Stimulated activated naive CD8-positive, alpha-beta T cell treated with anti-CD3 and anti-CD28 coated beads, Interleukin-15, amount 100 ng/mL, for 72 hours (primary cell): Measurements from ENCODE around the gene FANCC.

Source experiments
- ATAC-seq: fragments of 150-1000 bp; cut with Tn5 transposase; 2 replicates; pipeline ENCODE4 v1.10.0; 2021; ENCODE audit warnings: mild to moderate bottlenecking, moderate library complexity
- DNase-seq, 2 donors: peaks; one replicate each; pipeline ENCODE4 v3.0.0; 2021 to 2022
- H3K27ac Mint-ChIP-seq, 2 donors: one replicate each; pipeline ENCODE4 v1.8.0; 2022; ENCODE audit warnings: mild to moderate bottlenecking in 2 of 2, mixed read lengths in 2 of 2, moderate library complexity in 2 of 2
- H3K27me3 Mint-ChIP-seq: one replicate; pipeline ENCODE4 v1.8.0; 2022; ENCODE audit warnings: mixed read lengths
- H3K4me1 Mint-ChIP-seq: one replicate; pipeline ENCODE4 v1.8.0; 2022; ENCODE audit warnings: mild to moderate bottlenecking, mixed read lengths
- H3K4me3 Mint-ChIP-seq, 2 donors: one replicate each; pipeline ENCODE4 v1.8.0; 2022; ENCODE audit warnings: mild to moderate bottlenecking in 2 of 2, mixed read lengths in 2 of 2, moderate library complexity in 1 of 2
- H3K9me3 Mint-ChIP-seq, 2 donors: one replicate each; pipeline ENCODE4 v1.8.0; 2022; ENCODE audit warnings: mixed read lengths in 2 of 2

Gene FANCC, protein sequence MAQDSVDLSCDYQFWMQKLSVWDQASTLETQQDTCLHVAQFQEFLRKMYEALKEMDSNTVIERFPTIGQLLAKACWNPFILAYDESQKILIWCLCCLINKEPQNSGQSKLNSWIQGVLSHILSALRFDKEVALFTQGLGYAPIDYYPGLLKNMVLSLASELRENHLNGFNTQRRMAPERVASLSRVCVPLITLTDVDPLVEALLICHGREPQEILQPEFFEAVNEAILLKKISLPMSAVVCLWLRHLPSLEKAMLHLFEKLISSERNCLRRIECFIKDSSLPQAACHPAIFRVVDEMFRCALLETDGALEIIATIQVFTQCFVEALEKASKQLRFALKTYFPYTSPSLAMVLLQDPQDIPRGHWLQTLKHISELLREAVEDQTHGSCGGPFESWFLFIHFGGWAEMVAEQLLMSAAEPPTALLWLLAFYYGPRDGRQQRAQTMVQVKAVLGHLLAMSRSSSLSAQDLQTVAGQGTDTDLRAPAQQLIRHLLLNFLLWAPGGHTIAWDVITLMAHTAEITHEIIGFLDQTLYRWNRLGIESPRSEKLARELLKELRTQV

DNA sequence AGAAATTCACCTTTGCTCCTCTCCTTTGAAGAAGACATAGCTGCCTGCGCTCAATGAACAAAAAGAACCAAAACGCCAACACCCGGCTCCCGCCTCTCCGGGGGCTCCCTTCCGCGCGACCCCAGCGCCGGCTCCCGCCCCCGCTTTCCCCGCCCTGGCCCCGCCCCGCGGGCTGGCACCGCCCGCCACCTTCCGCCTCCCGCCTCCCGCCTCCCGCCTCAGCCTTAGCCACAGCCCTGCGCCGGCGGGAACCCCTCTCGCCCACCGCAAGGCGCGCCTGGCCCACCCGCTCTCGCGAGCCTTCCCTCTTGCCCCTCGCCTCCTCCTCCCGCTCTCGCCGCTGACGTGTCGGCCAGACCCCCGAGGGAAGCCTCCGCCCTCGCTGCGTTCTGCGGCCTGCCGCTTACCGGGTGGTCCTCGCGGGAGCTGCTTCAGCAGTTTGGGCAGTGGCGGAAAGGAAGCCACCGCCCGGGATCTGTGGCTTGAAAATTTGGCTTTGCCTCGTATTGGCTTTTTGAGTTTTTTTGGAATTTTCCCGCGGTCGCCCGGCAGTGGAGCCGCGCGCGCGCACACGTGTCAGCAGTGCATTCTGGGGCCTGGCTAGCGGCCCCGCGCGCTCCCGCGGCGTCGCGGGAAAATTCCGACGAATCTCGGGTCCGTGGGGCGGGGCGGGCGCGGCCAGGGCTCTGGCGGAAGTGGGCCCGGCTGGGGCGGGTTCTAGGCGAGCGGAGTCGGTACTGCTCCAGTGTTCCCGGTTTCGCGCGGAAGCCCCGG lies at the start of gene FANCC:
Gene FANCC (minus strand): TSS at position 591 of the 774 bp plus-strand sequence. CDS start 68,418 bp downstream, outside the sequence.
- ATAC-seq, result peak; percentile 88
- peak; percentile 85 for DNase-seq
- peak within 1 kb of the TSS; percentile 98 for H3K27ac Mint-ChIP-seq
- H3K4me1 Mint-ChIP-seq, result peaks cover 34% of the 10 kb centered on the region
- H3K9me3 Mint-ChIP-seq, result no peaks in the 10 kb centered on the region
- peak within 1 kb of the TSS; percentile 78 to 94 for H3K4me3 Mint-ChIP-seq
- H3K27me3 Mint-ChIP-seq, result peaks cover 11% of the 10 kb centered on the region

DNA sequence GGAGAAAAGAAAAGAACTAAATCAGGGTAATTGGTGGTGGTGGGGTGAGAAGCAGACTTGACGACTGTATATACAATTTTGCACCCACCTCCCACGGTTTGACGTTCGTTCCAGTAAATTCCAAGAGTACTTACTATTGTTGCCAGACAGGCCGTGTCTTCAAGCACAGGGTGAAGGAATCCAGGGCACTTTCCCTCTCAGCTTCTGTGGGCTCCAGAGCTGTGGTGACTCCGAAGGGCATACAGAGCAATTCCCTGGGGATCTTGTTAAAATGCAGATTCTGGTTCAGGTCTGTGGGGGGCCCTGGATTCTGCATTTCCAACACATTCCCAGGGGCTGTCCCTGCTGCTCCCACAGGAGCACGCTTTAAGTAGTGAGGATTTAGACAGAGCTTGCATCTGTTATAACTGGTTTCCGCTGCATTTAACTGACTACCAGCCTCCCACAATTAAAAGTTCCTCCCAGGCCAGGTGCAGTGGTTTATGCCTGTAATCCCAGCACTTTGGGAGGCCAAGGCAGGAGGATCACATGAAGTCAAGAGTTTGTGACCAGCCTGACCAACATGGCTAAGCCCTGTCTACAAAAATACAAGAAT lies 49.3 kb upstream of the FANCC start:
- H3K4me1 Mint-ChIP-seq, result no peaks in the 10 kb centered on the region

DNA sequence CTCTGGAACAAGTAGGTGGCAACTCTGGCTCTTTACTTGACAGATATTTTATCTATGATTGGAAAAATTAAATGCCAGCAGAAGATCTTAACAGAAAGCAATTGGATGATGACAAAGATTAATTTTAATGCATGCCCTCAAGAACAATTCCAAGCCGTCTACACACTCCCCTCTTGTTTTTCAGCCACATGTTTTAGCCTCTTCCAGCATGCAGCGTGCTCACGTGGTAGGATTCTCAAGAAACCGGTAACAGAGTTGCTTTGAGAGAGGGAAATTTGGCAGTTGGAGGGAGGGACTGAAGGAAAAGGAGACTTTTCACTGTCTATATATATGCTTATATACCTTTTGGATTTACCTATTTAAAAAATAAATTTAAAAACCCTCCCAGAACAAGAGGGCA lies 48.3 kb upstream of the FANCC start:
- Mint-ChIP-seq H3K4me1 (peaks cover 4% of the 10 kb centered on the region), H3K27me3 (peaks cover 72% of the 10 kb centered on the region), H3K4me3 (no peak overlapping the region), H3K27ac (no peak overlapping the region), H3K9me3 (no peaks in the 10 kb centered on the region)
- ATAC-seq, result no peak
- no peak for DNase-seq

More for the DNA sequence above, 49.3 kb upstream of the FANCC start:
- no peak for ATAC-seq
- H3K9me3 Mint-ChIP-seq, result no peaks in the 10 kb centered on the region
- peaks cover 66% of the 10 kb centered on the region for H3K27me3 Mint-ChIP-seq
- no peak for DNase-seq
- no peak overlapping the region for H3K4me3 Mint-ChIP-seq
- H3K27ac Mint-ChIP-seq, result no peak overlapping the region

DNA sequence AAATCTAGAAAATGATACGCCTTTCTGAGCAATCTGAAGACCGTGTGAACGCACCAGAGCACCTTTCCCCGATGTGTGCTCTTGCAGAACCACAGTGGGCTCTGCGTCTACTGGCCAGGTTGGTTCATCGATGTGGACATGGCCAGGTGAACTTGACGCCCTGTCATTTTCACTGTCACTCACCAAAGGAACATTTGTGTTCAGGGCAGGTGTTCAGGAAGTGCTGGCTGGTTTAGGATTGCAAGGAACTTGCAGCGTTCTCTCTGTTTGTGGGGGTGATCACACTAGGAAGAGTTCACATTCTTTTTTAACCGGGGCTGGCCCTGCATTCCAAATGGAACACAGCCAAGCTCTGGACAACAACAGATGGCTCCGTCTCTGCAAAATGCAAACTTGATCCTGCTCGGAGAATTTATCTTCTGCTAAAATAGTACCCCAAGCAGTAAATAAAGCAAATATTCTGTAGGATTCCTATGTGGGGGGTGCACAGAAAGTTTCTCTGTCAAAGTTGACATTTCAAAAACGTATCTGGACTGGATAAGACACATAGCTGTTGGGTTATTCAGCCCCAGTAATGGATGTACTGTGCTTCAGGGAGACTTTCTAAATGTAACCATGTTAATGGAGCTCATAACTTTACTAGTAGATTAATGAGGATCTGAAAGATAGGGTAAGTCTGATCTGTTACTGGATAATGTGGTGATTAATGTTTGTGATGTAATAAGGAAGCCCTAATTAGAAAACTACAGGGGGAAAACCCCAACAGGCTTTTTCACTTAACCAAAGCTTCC lies 45.7 kb upstream of the FANCC start:
- no peak for DNase-seq
- no peak overlapping the region for H3K27ac Mint-ChIP-seq
- H3K4me3 Mint-ChIP-seq, result no peak overlapping the region
- peaks cover 52% of the 10 kb centered on the region for H3K27me3 Mint-ChIP-seq
- H3K9me3 Mint-ChIP-seq, result no peaks in the 10 kb centered on the region
- no peak for ATAC-seq
- H3K4me1 Mint-ChIP-seq, result peaks cover 6% of the 10 kb centered on the region

DNA sequence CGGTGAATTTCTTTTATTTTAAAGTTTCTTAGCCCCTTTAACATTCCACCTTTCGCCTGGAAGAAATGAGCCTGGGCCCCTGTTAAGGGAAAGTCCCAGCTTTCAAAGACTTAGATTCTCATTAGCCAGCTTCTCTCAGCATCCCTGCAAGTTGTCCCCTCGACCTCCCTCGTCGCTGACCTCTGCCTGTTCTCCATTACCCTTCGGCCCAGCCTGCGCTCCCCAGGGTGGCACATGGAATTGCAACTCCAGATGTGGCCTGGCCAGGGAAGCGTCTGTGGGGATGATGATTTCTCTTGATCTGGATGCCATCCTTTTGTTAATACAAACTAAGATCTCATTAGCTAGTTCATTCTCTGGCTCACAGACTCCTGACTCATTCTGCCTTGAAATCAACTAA lies 43.4 kb upstream of the FANCC start:
- peaks cover 43% of the 10 kb centered on the region for H3K27me3 Mint-ChIP-seq
- DNase-seq (no peak), ATAC-seq (no peak)
- H3K9me3 Mint-ChIP-seq, result no peaks in the 10 kb centered on the region
- no peak overlapping the region for H3K4me3 Mint-ChIP-seq
- H3K27ac Mint-ChIP-seq, result no peak overlapping the region
- peaks cover 6% of the 10 kb centered on the region for H3K4me1 Mint-ChIP-seq

DNA sequence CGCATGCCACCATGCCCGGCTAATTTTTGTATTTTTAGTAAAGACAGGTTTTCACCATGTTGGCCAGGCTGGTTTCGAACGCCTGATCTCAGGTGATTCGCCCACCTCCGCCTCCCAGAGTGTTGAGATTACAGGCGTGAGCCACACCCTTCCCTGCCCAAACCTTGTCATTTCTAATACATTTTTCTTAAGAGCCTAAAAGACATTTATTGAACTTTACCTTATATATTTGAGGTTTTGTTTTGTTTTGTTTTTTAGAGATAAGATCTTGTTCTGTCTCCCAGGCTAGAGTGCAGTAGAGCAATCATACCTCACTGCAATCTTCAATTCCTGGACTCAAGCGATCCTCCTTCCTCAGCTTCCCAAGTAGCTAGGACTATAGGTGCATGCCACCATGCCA lies 39.8 kb upstream of the FANCC start:
- H3K9me3 Mint-ChIP-seq, result no peaks in the 10 kb centered on the region
- no peak overlapping the region for H3K4me3 Mint-ChIP-seq
- H3K27ac Mint-ChIP-seq, result no peak overlapping the region
- no peak for ATAC-seq
- H3K27me3 Mint-ChIP-seq, result peaks cover 46% of the 10 kb centered on the region
- peaks cover 6% of the 10 kb centered on the region for H3K4me1 Mint-ChIP-seq
- no peak for DNase-seq

DNA sequence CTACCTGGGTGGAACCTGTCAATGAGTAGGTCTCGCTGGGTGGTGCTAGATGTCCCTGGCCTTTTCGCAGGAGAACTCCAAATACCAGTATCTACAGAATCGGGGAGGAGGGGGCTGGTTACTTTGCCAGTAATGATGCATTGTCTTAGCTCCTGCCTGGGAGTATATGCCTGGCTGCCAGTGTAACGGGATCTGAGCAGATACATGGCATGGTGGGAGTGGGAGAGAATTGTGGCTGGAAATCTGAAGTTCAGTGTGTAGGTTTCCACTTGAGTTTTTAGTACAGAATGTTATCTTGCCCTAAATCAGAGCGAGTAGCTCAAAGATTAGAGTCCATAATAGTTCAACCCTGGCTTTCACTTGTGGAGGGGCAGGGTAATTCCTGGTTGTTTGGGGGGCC lies 38.0 kb upstream of the FANCC start:
- ATAC-seq, result no peak
- DNase-seq, result no peak
- Mint-ChIP-seq H3K27me3 (peaks cover 47% of the 10 kb centered on the region), H3K4me3 (no peak overlapping the region), H3K27ac (no peak overlapping the region), H3K4me1 (no peaks in the 10 kb centered on the region), H3K9me3 (no peaks in the 10 kb centered on the region)

DNA sequence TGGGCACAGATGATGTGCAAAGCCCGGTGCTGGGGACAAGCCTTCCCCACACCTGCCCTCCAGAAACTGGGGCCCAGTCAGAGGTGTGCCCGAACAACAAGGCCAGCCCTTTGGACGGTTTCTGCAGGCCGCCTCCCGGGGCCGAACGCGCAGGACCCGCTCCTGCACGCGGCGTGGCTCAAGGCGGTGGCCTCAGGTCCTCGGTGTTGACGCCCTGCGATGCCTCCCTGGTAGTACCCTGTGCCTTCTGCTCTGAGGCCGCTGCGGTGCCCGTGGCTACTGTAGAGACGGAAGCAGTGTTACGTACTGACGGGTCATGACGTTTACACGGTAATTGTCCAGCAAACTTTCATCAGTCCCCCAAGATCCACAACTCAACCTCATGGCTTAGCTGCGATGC lies 33.5 kb upstream of the FANCC start:
- H3K27me3 Mint-ChIP-seq, result peaks cover 74% of the 10 kb centered on the region
- ATAC-seq, result no peak

DNA sequence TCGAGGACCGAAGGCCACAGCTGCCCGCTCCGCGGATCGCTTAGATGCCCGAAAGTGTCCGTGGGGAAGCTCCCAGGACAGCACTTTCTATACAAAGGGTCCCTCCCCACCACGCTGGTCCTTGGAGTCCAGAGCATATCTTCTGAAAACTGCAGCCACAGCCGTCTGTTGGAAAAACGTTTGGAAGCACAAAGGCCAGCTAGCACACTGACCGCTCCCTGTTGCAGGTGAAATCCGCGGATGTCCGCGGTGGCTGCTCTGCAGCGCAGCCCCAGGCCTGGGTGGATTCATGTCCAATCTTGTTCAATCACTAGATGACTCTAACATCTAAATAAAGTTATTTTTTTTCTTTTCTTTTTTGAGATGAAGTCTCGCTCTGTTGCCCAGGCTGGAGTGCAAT lies 32.8 kb upstream of the FANCC start:
- DNase-seq (no peak), ATAC-seq (no peak)
- Mint-ChIP-seq H3K4me3 (peak overlapping the region; percentile 77 to 83), H3K4me1 (peaks cover 10% of the 10 kb centered on the region), H3K27me3 (peaks cover 69% of the 10 kb centered on the region), H3K27ac (no peak overlapping the region), H3K9me3 (no peaks in the 10 kb centered on the region)

More for the DNA sequence above, 33.5 kb upstream of the FANCC start:
- no peak for DNase-seq
- no peak overlapping the region for H3K4me3 Mint-ChIP-seq
- peaks cover 10% of the 10 kb centered on the region for H3K4me1 Mint-ChIP-seq
- no peaks in the 10 kb centered on the region for H3K9me3 Mint-ChIP-seq
- no peak overlapping the region for H3K27ac Mint-ChIP-seq

DNA sequence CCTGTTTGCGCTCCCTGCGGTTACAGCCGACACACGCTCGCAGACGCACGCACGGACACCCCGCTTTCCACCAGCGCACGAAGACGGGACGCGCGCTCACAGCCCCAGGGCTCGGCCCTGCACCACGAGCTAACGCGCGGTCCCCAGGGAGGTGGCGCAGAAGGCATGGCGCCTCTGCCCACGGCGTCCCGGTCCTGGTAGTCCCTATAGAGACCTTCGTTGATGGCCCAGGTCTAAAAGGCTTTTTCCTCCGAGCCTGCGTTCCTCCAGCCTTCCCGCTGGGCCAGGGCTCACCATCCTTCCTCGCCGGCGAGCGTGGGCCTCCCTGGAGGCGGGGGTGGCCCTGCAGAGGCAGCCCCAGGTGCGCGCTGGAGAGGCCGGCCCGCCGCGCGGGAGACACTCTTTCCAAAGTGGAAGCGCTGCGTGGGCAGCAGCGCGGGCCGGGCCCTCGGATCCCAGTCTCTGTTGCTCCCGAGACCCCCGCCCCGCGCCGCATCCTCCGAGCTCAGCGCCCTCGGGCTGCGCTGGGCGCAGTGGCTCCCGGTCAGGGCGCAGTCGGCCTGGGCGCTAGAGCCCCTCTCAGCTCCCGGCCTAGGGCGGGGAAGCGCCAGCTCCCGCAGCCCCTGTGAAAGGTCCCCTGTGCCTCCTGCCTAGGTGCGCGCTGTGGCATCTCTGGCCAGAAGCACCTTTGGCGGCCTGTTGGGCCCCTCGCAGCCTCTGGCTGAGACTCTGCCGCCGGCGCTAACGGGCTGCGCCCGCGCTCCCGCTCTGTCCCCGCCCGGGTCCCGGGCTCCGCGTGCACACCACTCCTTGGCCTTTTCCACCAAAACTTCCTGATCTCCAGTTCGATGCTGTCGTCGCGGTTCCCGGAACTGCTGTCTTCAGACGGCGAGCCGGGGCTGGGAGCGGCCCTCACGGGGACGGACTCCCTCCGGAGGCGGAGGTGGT lies 31.9 kb upstream of the FANCC start:
- Mint-ChIP-seq H3K9me3 (no peaks in the 10 kb centered on the region), H3K4me3 (peak overlapping the region; percentile 77 to 83), H3K27ac (peak overlapping the region in 1 of 2 donors; percentile 68), H3K4me1 (peaks cover 10% of the 10 kb centered on the region), H3K27me3 (peaks cover 60% of the 10 kb centered on the region)
- peak; percentile 54 for ATAC-seq
- no peak for DNase-seq

DNA sequence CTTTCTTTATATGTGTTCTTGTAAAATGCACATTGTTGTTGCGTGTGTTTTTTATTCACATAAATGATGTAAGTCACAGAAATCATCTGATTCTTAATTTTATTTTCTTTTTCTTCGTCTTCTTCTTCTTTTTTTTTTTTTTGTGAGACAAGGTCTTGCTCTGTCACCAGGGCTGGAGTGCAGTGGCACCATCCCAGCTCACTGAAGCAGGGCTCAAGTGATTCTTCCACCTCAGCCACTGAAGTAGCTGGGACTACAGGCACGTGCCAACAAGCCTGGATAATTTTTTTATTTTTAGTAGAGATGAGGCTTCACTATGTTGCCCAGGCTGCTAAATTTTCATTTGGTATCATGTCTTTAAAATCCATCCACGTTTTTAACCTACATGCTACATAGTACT lies 28.5 kb upstream of the FANCC start:
- DNase-seq (no peak), ATAC-seq (no peak)
- Mint-ChIP-seq H3K27me3 (peaks cover 45% of the 10 kb centered on the region), H3K4me1 (peaks cover 21% of the 10 kb centered on the region), H3K27ac (no peak overlapping the region), H3K9me3 (no peaks in the 10 kb centered on the region), H3K4me3 (no peak overlapping the region)

DNA sequence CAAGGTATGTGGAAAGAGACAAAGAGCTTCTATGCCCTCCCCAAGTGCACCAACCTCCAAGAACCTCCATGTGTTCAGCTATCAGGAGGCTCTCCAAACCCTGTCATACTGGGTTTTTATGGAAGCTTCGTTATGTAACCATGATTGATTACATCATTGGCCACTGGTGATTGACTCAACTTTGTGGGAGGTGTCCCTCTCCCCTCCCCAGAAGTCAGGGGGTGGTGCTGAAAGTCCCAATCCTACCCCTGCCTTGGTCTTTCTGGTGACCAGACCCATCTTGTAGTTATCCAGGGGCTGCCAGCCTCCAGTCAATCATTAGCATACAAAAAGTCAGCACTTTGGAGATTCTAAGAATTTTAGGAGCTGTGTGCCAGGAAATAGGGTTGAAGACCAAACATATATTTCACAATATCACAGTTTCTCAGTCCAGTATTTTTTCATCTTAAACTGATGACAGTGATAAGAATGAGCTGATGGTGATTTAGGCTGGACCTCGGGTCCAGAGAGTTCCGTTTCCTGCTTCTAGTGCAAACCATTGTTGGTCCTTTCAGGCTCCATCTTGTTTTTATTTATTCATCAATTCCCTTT lies 27.3 kb upstream of the FANCC start:
- H3K27ac Mint-ChIP-seq, result no peak overlapping the region
- peaks cover 33% of the 10 kb centered on the region for H3K27me3 Mint-ChIP-seq
- DNase-seq (no peak), ATAC-seq (no peak)
- no peaks in the 10 kb centered on the region for H3K9me3 Mint-ChIP-seq
- peaks cover 15% of the 10 kb centered on the region for H3K4me1 Mint-ChIP-seq
- H3K4me3 Mint-ChIP-seq, result no peak overlapping the region

DNA sequence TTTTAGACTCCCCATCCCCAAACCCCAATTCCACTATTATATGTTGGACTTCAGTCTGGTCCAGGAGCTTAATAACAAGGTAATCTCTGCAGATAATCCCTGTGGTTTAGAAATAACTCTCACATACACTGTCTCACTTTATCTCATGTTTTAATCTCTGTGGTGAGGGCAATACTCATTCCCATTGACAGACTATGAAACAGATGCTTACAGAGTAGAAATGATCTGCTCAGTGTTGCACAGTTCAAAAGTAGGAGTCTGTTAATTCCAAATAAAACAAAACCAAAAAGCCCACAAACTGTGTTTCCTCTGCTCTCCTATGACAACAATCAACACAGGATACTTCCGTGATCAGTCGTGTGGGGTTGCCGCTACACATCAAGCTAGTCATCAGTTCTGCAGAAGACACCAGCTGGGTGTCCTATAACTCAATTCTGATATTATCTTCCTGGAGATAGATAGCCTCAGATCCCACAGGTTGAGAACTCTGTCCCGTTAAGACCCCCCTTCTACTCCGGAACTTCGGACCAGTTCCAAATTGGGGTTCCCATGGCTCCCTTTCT lies 26.3 kb upstream of the FANCC start:
- peak; percentile 78 for ATAC-seq
- peaks cover 23% of the 10 kb centered on the region for H3K27me3 Mint-ChIP-seq

More for the DNA sequence above, 26.3 kb upstream of the FANCC start:
- peaks cover 11% of the 10 kb centered on the region for H3K4me1 Mint-ChIP-seq
- no peaks in the 10 kb centered on the region for H3K9me3 Mint-ChIP-seq
- H3K27ac Mint-ChIP-seq, result no peak overlapping the region
- no peak for DNase-seq
- H3K4me3 Mint-ChIP-seq, result no peak overlapping the region
